ENCODE measurements around the gene OR6N2. TPM values are rescaled to one million over a fixed set of nuclear protein-coding genes. Genes with fewer than 3 reads are reported as not detected.

The OR6N2 gene
- total RNA-seq, 2 donors from 2014 or later: not detected

DNA sequence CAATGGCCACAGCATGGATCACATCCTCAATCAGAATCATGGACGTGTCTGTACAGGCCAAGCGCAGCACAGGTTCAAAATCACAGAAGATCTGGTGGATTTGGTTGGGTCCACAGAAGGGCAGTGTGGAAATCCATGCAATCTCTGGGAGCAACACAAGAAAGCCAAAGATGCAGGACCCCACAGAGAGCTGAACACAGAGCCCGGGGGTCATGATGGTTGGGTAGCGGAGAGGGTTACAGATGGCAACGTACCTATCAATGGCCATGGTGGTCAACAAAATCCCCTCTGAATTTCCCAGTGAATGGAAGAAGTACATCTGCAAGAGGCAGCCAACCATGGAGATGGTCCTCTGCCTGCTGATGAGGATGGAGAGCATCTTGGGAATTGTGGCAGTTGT is 56.6 kb downstream of the OR6N2 start:
- TF ChIP-seq POLR2AphosphoS5 (IDR thresholded peaks at IDR 0.05): no peak
- TF ChIP-seq CTCF (IDR thresholded peaks at IDR 0.05): no peak
- TF ChIP-seq POLR2A (IDR thresholded peaks at IDR 0.05): no peak
- 93% methylated on average over 5 of the region's 5 CpGs for WGBS
- no peaks in the 10 kb centered on the region for H3K4me1 ChIP-seq (replicated peaks)
- no peak overlapping the region for H3K27ac ChIP-seq
- no peak for DNase-seq (ENCODE audit: low spot score)
- no peaks in the 10 kb centered on the region for H3K9me3 ChIP-seq
- no peaks in the 10 kb centered on the region for H3K36me3 ChIP-seq
- no peaks in the 10 kb centered on the region for H3K27me3 ChIP-seq (replicated peaks; ENCODE audit: insufficient read depth)
- no peak overlapping the region for H3K4me3 ChIP-seq
- intact Hi-C loops (cut with DNase I): no loop called here

Small RNA genes within 50 kb of the gene (small RNA-seq; reads per million reads assigned to genes)
- gene OR2AQ1P: 0 reads per million in 2 donors

Other genes with a start within 250 kb of the OR6N2 start
- gene OR6Y1, start 226.8 kb downstream of the OR6N2 start, total RNA-seq: not detected
- not detected for gene OR6P1, start 210.6 kb downstream of the OR6N2 start, total RNA-seq
- not detected for gene OR10X1, start 201.3 kb downstream of the OR6N2 start, total RNA-seq
- not detected for gene OR10Z1, start 175.9 kb downstream of the OR6N2 start, total RNA-seq
- under 1 TPM in 1 of 2 donors, not detected in 1; 0.28 TPM for gene SPTA1, start 94.5 kb downstream of the OR6N2 start, total RNA-seq
- not detected for gene OR6K2, start 80.6 kb downstream of the OR6N2 start, total RNA-seq
- gene OR6K3, start 60.5 kb downstream of the OR6N2 start, total RNA-seq: not detected
- not detected for gene OR6K6, start 26.5 kb downstream of the OR6N2 start, total RNA-seq
- gene OR6N1, start 9.0 kb downstream of the OR6N2 start, total RNA-seq: not detected
- gene MNDA, start 50.1 kb upstream of the OR6N2 start, total RNA-seq: 10 to 100 TPM in 1 of 2 donors, under 1 TPM in 1; 0.36 to 11.4 TPM
- gene PYHIN1, start 150.3 kb upstream of the OR6N2 start, total RNA-seq: under 1 TPM; 0.18 to 0.51 TPM
- gene IFI16, start 228.7 kb upstream of the OR6N2 start, total RNA-seq: 10 to 100 TPM; 18.2 to 61.3 TPM

Measured in prostate gland (tissue), 2 donors.